GM19023 (cell line): ENCODE results near the gene NIN.
"Not testable (repeated sequence)": the region's sequence is repeated elsewhere in the genome, so short reads cannot be mapped to it uniquely, and the experiment has no call there.

Experiments
- ATAC-seq: cut with Tn5 transposase; IDR thresholded peaks from one replicate; pipeline ENCODE4 v1.9.1; 2021; ENCODE audit warnings: mild to moderate bottlenecking, moderate library complexity; ENCODE audit not compliant: unreplicated experiment

The NIN gene

GRCh38 chr14:50719911-50720759 is 110.8 kb downstream of the NIN start:
- ATAC-seq: no peak

- no peak for ATAC-seq
Observed at GRCh38 chr14:50718949-50719348, 112.0 kb downstream of the NIN start.

DNA sequence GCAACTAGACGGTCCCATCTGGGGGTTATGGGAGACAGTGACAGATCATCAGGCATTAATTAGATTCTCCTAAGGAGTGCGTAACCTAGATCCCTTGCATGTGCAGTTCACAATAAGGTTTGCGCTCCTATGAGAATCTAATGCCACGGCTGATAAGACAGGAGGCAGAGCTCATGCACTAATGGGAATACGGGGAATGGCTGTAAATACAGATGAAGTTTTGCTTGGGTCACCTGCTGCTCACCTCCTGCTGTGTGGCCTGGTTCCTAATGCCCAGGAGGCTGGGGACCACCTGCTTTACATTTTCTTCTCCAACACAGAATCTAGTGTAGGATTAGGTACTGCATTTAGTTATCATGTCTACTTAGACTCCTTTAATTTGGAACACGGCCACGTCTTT is 113.2 kb downstream of the NIN start:
- ATAC-seq: no peak

DNA sequence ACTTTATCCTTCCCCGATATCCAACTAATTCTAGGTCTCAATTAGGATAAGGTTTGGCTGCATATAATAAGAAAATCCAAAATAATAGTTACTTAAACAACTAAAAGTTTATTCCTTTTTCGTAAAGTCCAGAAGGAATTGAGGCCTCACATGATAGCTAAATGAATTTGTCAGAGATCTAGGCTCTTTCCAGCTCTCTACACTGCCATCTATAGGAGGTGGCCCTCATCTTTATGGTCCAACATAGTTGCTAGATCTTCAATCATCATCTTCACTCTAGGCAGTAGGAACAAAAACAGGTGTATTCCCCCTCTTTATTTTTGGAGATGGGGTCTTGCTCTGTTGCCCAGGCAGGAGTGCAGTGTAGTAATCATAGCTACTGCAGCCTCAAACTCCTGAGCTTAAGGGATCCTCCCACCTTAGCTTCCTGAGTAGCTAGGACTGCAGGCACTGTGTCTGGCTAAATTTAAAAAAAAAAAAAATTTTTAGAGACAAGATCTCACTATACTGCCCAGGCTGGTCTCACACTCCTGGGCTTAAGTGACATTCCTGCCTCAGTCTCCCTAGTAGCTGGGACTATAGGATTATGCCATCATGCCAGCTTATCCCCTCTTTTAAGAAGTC is 116.4 kb downstream of the NIN start:
- ATAC-seq: no peak

GRCh38 chr14:50711043-50711442 is 119.9 kb downstream of the NIN start:
- ATAC-seq: no peak

DNA sequence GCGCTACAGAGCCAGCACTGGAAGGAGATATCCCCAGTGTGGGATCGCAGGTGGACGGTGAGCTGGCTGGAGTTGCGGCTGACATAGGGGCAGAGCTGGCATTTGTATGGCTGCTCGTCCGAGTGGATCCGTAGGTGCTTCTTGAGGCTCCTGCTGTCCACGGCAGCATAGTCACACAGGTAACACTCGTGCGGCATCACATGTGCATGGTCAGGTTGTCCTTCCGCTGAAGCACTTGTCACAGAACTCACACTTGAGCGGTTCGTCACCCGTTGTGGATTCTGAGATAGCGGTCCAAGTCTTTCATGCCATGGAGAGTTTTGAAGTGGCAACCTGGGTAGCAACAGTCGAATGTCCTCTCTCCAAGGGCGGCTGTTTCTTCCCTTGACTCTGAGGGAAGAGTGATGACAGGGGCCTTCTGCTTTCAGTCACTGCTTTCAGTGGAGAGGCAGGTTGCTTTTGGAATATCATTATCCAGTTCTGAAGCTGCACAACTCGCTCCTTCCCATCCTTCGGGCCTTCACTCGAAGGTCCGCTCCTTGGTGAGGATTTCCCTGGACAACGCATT is 125.9 kb downstream of the NIN start:
- ATAC-seq: no peak

GRCh38 chr14:50704454-50705010 is 126.4 kb downstream of the NIN start:
- ATAC-seq: no peak

DNA sequence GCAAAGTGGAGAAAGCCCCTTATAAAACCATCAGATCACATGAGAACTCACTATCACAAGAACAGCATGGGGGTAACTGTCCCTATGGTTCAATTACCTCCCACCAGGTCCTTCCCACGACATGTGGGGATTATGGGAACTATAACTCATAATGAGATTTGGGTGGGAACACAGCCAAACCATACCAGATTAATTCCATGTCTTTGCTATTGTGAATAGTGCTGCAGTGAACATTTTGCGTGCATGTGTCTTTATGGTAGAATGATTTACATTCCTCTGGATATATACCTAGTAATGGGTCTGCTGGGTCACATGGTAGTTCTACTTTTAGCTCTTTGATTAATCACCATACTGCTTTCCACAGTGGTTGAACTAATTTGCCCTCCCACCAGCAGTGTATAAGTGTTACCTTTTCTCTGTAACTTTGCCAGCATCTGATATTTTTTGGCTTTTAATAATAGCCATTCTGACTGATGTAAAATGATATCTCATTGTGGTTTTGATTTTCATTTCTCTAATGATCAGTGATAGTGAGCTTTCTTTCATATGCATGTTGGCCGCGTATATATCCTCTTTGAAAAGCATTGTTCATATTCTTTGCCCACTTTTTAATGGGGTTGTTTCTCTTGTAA is 133.2 kb downstream of the NIN start:
- no peak for ATAC-seq

- ATAC-seq: not testable (repeated sequence)
Observed at GRCh38 chr14:50694260-50694659, 136.7 kb downstream of the NIN start.

GRCh38 chr14:50688875-50689274 is 142.1 kb downstream of the NIN start:
- ATAC-seq: no peak

DNA sequence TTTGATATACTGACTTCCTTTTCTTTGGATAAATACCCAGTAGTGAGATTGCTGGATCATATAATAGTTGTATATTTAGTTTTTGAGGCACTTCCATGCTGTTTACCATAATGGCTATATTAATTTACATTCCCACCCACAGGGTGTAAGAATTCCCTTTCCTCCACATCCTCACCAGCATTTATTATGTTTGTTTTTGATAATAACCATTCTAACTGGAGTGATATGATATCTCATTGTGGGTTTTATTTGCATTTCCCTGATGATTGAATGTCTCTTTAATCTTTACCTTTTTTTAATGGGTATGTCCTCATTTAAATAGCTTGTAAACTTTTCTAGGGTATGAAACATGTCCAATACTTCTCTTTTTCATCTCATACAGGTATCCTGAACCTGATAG is 151.3 kb downstream of the NIN start:
- no peak for ATAC-seq

- no peak for ATAC-seq
Observed at GRCh38 chr14:50678163-50678562, 152.8 kb downstream of the NIN start.

GRCh38 chr14:50677527-50678063 is 153.4 kb downstream of the NIN start:
- no peak for ATAC-seq

- ATAC-seq: no peak
Observed at GRCh38 chr14:50676814-50677516, 154.0 kb downstream of the NIN start.

DNA sequence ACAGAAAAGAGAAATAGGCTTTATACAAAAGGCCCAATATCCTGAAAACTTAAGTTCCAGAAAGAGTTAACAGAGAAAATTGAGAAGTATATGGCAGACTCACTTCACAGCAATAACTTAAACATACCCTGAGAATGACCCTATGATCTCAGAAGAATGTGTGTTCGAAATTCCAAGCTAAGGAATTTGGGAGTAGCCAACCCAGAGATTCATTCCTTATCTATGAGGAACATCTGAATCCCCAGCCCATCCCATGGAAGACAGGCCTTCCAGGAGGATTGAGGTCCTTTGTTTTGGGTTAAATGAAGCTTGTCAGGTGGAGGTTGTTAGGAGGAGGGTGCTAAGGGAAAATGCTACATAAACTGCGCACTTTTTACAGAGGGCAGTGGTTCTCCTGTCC is 155.4 kb downstream of the NIN start:
- no peak for ATAC-seq

DNA sequence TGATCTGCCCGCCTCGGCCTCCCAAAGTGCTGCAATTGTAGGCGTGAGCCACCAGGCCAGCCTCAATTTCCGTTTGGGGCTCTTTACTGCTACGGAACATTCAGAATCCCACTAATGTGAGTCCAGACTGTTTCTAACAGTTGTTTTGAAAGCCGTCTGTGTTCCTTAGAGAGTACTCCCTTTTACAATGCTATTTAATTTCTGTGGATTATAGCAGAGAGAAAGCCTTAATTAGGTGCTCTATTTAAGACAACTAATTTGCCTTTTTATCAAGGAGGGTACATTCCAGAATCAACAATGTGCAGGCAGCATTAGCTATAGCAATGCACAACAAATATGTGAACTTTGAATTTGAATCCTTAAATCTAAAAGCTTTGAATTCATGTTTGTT is 160.1 kb downstream of the NIN start:
- no peak for ATAC-seq

GRCh38 chr14:50670196-50670865 is 160.6 kb downstream of the NIN start:
- ATAC-seq: no peak
